H1 (cell line): ENCODE data around the gene TM7SF3. TPM values are rescaled to one million over a fixed set of nuclear protein-coding genes. Genes with fewer than 3 reads are reported as not detected.

ENCODE experiments used
- CTCF ChIA-PET: fragments of 300-600 bp; sonication (Branson Sonifier 250); formaldehyde crosslinking; loops from one replicate; lab custom pipeline; 2021; ENCODE audit not compliant: partially characterized antibody; lab: Charles Lee
- POLR2A ChIA-PET: fragments of 300-600 bp; sonication (Branson Sonifier 250); formaldehyde crosslinking; loops from one replicate; lab custom pipeline; 2021; ENCODE audit warnings: inconsistent platforms; ENCODE audit not compliant: partially characterized antibody; lab: Charles Lee
- DNase-seq, 2 experiments: peaks; one replicate each; pipeline versions ENCODE4 v3.0.0 to v3.0.0-alpha.2; 2010 to 2022; ENCODE audit warnings: low spot score in 2 of 2, low read depth in 1 of 2, mixed read lengths in 1 of 2
- FAIRE-seq: peaks from 2 replicates; lab custom pipeline; 2011; peaks lifted over from hg19 to GRCh38; lab: Jason Lieb, UNC
- H2AFZ ChIP-seq: 2 replicates; pipeline ENCODE4 v1.8.1; 2012; ENCODE audit warnings: low read length, inconsistent platforms
- H2AK5ac ChIP-seq: 2 replicates; pipeline ENCODE4 v1.6.1; 2013; ENCODE audit warnings: low read depth, low read length
- H2BK120ac ChIP-seq: replicated peaks from 2 replicates; pipeline ENCODE3; 2013; ENCODE audit warnings: low read depth, low read length, inconsistent platforms
- H2BK12ac ChIP-seq: 2 replicates; pipeline ENCODE4 v1.6.1; 2013; ENCODE audit warnings: low read depth, low read length
- H2BK15ac ChIP-seq: 2 replicates; pipeline ENCODE4 v1.6.1; 2013; ENCODE audit warnings: low read length
- H2BK20ac ChIP-seq: 2 replicates; pipeline ENCODE4 v1.6.1; 2013; ENCODE audit warnings: low read length
- H2BK5ac ChIP-seq: 2 replicates; pipeline ENCODE4 v1.6.1; 2013; ENCODE audit warnings: low read depth, low read length
- H3K14ac ChIP-seq: 2 replicates; pipeline ENCODE4 v1.6.1; 2013; ENCODE audit warnings: inconsistent platforms; ENCODE audit not compliant: insufficient read length
- H3K18ac ChIP-seq: 2 replicates; pipeline ENCODE4 v1.6.1; 2013; ENCODE audit warnings: low read length; ENCODE audit errors: extremely low read depth
- H3K23ac ChIP-seq: 2 replicates; pipeline ENCODE4 v1.6.1; 2013; ENCODE audit warnings: inconsistent platforms; ENCODE audit not compliant: insufficient read length
- H3K23me2 ChIP-seq: 2 replicates; pipeline ENCODE4 v1.6.1; 2013; ENCODE audit warnings: low read depth, low read length
- H3K27ac ChIP-seq: 2 replicates; pipeline ENCODE4 v1.6.1; 2011; ENCODE audit warnings: low read depth, low read length, inconsistent platforms
- H3K27me3 ChIP-seq, 4 experiments: replicated peaks in 1 of 4; 1 replicate in 1 of 4; 2 replicates in 3 of 4; pipeline versions ENCODE4 v1.6.1 to v1.8.1; 2011 to 2013; ENCODE audit warnings: low read length in 3 of 4, mild to moderate bottlenecking in 3 of 4, inconsistent platforms in 2 of 4, mixed read lengths in 2 of 4, moderate library complexity in 1 of 4; ENCODE audit not compliant: control insufficient read depth in 3 of 4, insufficient read depth in 3 of 4; ENCODE audit errors: extremely low read depth in 1 of 4
- H3K36me3 ChIP-seq, 4 experiments: 2 replicates each; pipeline versions ENCODE4 v1.6.1 to v1.8.1; 2011 to 2013; ENCODE audit warnings: mild to moderate bottlenecking in 4 of 4, low read length in 3 of 4, moderate library complexity in 2 of 4, control low read depth in 1 of 4, inconsistent platforms in 1 of 4; ENCODE audit not compliant: insufficient read depth in 4 of 4, control insufficient read depth in 2 of 4
- H3K4ac ChIP-seq: replicated peaks from 2 replicates; pipeline ENCODE3; 2013; ENCODE audit warnings: low read length, low read depth, mixed read lengths, inconsistent platforms; ENCODE audit not compliant: insufficient read length
- H3K4me1 ChIP-seq, 4 experiments: replicated peaks in 1 of 4; 1 replicate in 1 of 4; 2 replicates in 3 of 4; pipeline versions ENCODE4 v1.6.1 to v1.8.1; 2011 to 2013; ENCODE audit warnings: low read length in 3 of 4, inconsistent platforms in 2 of 4, mixed read lengths in 1 of 4; ENCODE audit not compliant: insufficient read depth in 4 of 4, control insufficient read depth in 3 of 4
- H3K4me2 ChIP-seq, 2 experiments: 2 replicates each; pipeline versions ENCODE4 v1.6.1 to v1.8.1; 2011 to 2013; ENCODE audit warnings: low read depth in 2 of 2, low read length in 2 of 2, control low read depth in 1 of 2, inconsistent platforms in 1 of 2, mild to moderate bottlenecking in 1 of 2; ENCODE audit not compliant: insufficient read depth in 1 of 2
- H3K4me3 ChIP-seq, 4 experiments: fragments of 200-600, 300-600 bp in 1 of 4; sonication (generic), shearing (Covaris generic), sonication (Bioruptor Twin) in 1 of 4; 2 replicates each; pipeline versions ENCODE4 v1.5.1 to v1.8.1; 2011 to 2016; ENCODE audit warnings: low read length in 4 of 4, low read depth in 3 of 4, control low read depth in 2 of 4, inconsistent platforms in 2 of 4, mild to moderate bottlenecking in 2 of 4, mixed read lengths in 1 of 4, moderate library complexity in 1 of 4; ENCODE audit not compliant: insufficient read depth in 2 of 4; ENCODE audit errors: extremely low read depth in 1 of 4
- H3K56ac ChIP-seq: replicated peaks from 2 replicates; pipeline ENCODE3; 2013; ENCODE audit warnings: low read depth, mild to moderate bottlenecking, mixed read lengths, low read length, inconsistent platforms; ENCODE audit not compliant: insufficient read length
- H3K79me1 ChIP-seq: 2 replicates; pipeline ENCODE4 v1.6.1; 2013; ENCODE audit warnings: low read depth, low read length, control low read depth
- H3K79me2 ChIP-seq, 2 experiments: 2 replicates each; pipeline versions ENCODE4 v1.6.1 to v1.8.1; 2012 to 2013; ENCODE audit warnings: low read length in 2 of 2, mild to moderate bottlenecking in 2 of 2, inconsistent platforms in 1 of 2; ENCODE audit not compliant: insufficient read depth in 2 of 2, control insufficient read depth in 1 of 2
- H3K9ac ChIP-seq, 4 experiments: replicated peaks in 1 of 4; 1 replicate in 1 of 4; 2 replicates in 3 of 4; pipeline versions ENCODE4 v1.6.1 to v1.8.1; 2011 to 2013; ENCODE audit warnings: low read depth in 3 of 4, low read length in 3 of 4, control low read depth in 2 of 4, mild to moderate bottlenecking in 2 of 4, moderate library complexity in 2 of 4, inconsistent platforms in 1 of 4; ENCODE audit errors: extremely low read depth in 1 of 4
- H3K9me3 ChIP-seq, 2 experiments: 2 replicates each; pipeline versions ENCODE4 v1.6.1 to v1.8.1; 2012 to 2013; ENCODE audit warnings: mild to moderate bottlenecking in 2 of 2, moderate library complexity in 2 of 2, control low read depth in 1 of 2, inconsistent platforms in 1 of 2, low read depth in 1 of 2, low read length in 1 of 2, mixed read lengths in 1 of 2; ENCODE audit not compliant: insufficient read depth in 2 of 2
- H4K20me1 ChIP-seq, 2 experiments: replicated peaks in 1 of 2; 2 replicates each; pipeline versions ENCODE3 to v1.8.1; 2011 to 2013; ENCODE audit warnings: inconsistent platforms in 2 of 2, low read length in 2 of 2, mild to moderate bottlenecking in 1 of 2; ENCODE audit not compliant: insufficient read depth in 2 of 2, control insufficient read depth in 1 of 2
- H4K5ac ChIP-seq: 2 replicates; pipeline ENCODE4 v1.6.1; 2013; ENCODE audit warnings: low read length, low read depth, mixed read lengths, inconsistent platforms; ENCODE audit not compliant: insufficient read length
- H4K8ac ChIP-seq: 2 replicates; pipeline ENCODE4 v1.8.0; 2013; ENCODE audit warnings: mild to moderate bottlenecking, moderate library complexity, low read length, inconsistent platforms; ENCODE audit not compliant: insufficient read depth; ENCODE audit errors: extremely low read depth
- H4K91ac ChIP-seq: replicated peaks from 2 replicates; pipeline ENCODE3; 2013; ENCODE audit warnings: low read length, mixed read lengths, inconsistent platforms; ENCODE audit not compliant: insufficient read length
- CBX5 ChIP-seq: fragments of 300-800, 300-1000 bp; sonication (generic); IDR thresholded peaks from 2 replicates; pipeline ENCODE4 v1.7.1; 2016; ENCODE audit warnings: antibody characterized with exemption, low read length, low read depth
- NANOG ChIP-seq: IDR thresholded peaks from 2 replicates; pipeline ENCODE4 v1.6.1; 2011; ENCODE audit warnings: low read length, low read depth, mild to moderate bottlenecking, inconsistent platforms; ENCODE audit not compliant: insufficient read depth, poor library complexity, severe bottlenecking
- SUZ12 ChIP-seq: fragments of 200-600 bp; sonication (generic); IDR thresholded peaks from 2 replicates; pipeline ENCODE4 v1.6.1; 2012; ENCODE audit warnings: mild to moderate bottlenecking, inconsistent platforms, low read length, moderate library complexity, mixed read lengths
- WGBS, 2 experiments: shearing (Covaris generic) in 1 of 2; methylation state at CpG; one replicate each; pipeline versions ENCODE4 v1.1.6 to v1.1.7; 2013 to 2015; ENCODE audit warnings: low lambda C conversion rate in 2 of 2, mixed read lengths in 2 of 2, inconsistent platforms in 1 of 2, low coverage in 1 of 2, missing lambda C conversion rate in 1 of 2; ENCODE audit not compliant: insufficient replicate concordance in 2 of 2, insufficient coverage in 1 of 2, insufficient read length in 1 of 2; ENCODE audit errors: extremely low coverage in 1 of 2, missing lambda C conversion rate in 1 of 2; 5-methylcytosine and 5-hydroxymethylcytosine counted together
- polyA plus RNA-seq, 7 experiments: library from polyadenylated mRNA; depleted of rRNA in 3 of 7; stranded (reverse) in 5 of 7; unstranded in 2 of 7; fragments of >200 nt in 5 of 7; fragments of 200-250 nt in 2 of 7; gene quantifications; 1 replicate in 5 of 7; 2 replicates in 1 of 7; 4 replicates in 1 of 7; pipeline versions ENCODE4 v1.2.1 to v1.2.3, GENCODE V29; 2011 to 2013; ENCODE audit warnings: missing spikeins in 2 of 7, mixed read lengths in 2 of 7
- total RNA-seq: library from RNA; stranded (reverse); fragmentation: NEBNext Ultra II Directional; extraction: Animal tissue kit (Norgen Biotek cat#: 25700); gene quantifications from 2 replicates; pipeline ENCODE4 v1.2.1, GENCODE V29; 2021

The TM7SF3 gene
- total and polyA plus RNA-seq, 2 of the 8 experiments (the other 6 are each of a cell fraction or from before 2014, with no cell fraction given), result 57.9 to 77.2 TPM

GRCh38 chr12:27013611-27014084 lies 536 bp downstream of the TM7SF3 start:
- Histone ChIP-seq H3K27me3 (no peaks in the 10 kb centered on the region), H4K8ac (peak overlapping the region; percentile 72), H3K79me1 (no peaks in the 10 kb centered on the region), H3K36me3 (no peaks in the 10 kb centered on the region; a peak in 1 of 8 replicates), H3K23ac (no peak overlapping the region), H2BK5ac (peak overlapping the region; percentile 68), H4K91ac (peak overlapping the region; percentile 68), H3K4ac (peak overlapping the region; percentile 69), H3K27ac (peak overlapping the region; percentile 37; the same call in 1 of the 2 replicates), H3K9ac (peak overlapping the region in 3 of 4 experiments; percentile 67 to 71 (median 69); a peak in 6 of 7 replicates), H3K14ac (no peak overlapping the region), H2BK20ac (no peak overlapping the region), H3K9me3 (no peaks in the 10 kb centered on the region), H3K23me2 (peaks cover 9% of the 10 kb centered on the region), H4K5ac (peak overlapping the region; percentile 51), H2AK5ac (no peak overlapping the region), H3K4me2 (peak overlapping the region; percentile 79 to 90), H3K4me3 (peak overlapping the region; percentile 69 to 88 (median 82)), H4K20me1 (no peaks in the 10 kb centered on the region), H3K18ac (peak overlapping the region; percentile 75; the same call in 1 of the 2 replicates), H3K56ac (no peak overlapping the region), H2BK120ac (no peak overlapping the region), H2AFZ (peak overlapping the region; percentile 27), H3K79me2 (peaks cover 0 to 49% of the 10 kb centered on the region in 2 experiments; a peak in 2 of 4 replicates), H3K4me1 (peaks cover 0 to 10% (median 8%) of the 10 kb centered on the region in 4 experiments; a peak in 6 of 7 replicates), H2BK15ac (no peak overlapping the region), H2BK12ac (peak overlapping the region; percentile 71; the same call in 1 of the 2 replicates)
- WGBS, 2 experiments, result 8% methylated on average over 11 of the region's 13 CpGs; no CpG with 5 or more reads in 1 of the 2 experiments
- POLR2A ChIA-PET, result interaction anchor here (0.7 to 1.6 kb wide), 5 partner anchors 9 to 262 kb away, joined by 3 to 7 read pairs (median 3); partner anchors contain the start of genes FGFR1OP2 and MED21
- no peak for FAIRE-seq
- no peak for DNase-seq
- CTCF ChIA-PET, result interaction anchor here (0.6 to 2.5 kb wide), 12 partner anchors 9 to 661 kb away, joined by 3 to 11 read pairs (median 4); partner anchors contain the start of gene MED21
- TF ChIP-seq NANOG (no peak), CBX5 (no peak), SUZ12 (0 out of 2 replicates have a peak, but pooled peaks have one; percentile 22)
